NCI-H446 treated with DMSO at 0.1 percent for 48 hours (cell line): ENCODE data around the gene METTL24.
"Not testable (repeated sequence)": the region's sequence is repeated elsewhere in the genome, so short reads cannot be mapped to it uniquely, and the experiment has no call there.

Experiments used
- DNase-seq: peaks from one replicate; lab custom pipeline; 2025; lab: John Stamatoyannopoulos, UW

Gene METTL24

GRCh38 chr6:110315207-110315868, 42.8 kb downstream of the METTL24 start:
- DNase-seq: no peak

DNA sequence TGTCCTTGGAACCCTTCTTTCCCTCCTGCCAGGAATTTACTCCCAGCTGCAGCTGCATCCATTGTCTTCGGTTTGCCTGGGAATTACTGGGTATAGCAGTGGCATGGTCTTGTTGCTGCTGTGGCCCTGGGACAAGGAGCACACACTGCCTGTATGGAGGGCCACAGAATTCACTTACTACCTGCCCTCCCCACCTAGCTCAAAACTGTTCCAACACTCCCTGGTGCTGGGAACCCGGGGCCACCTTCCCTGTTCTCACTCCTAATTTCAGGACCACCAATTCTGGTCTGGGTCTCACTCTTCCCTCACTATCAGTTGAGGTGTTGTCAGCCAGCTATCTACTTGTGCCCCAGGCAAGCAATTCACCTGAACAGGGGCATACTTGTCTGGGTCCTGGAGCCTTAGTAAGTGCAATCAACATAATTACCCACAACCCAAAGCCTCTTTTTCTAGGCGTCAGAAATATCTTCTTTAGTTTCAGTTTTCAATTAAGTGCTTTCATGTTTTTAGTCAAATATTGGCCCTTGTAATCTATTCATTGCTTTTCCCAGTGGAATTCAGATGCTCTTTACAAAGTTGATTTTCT, 47.2 kb downstream of the METTL24 start:
- no peak for DNase-seq

DNA sequence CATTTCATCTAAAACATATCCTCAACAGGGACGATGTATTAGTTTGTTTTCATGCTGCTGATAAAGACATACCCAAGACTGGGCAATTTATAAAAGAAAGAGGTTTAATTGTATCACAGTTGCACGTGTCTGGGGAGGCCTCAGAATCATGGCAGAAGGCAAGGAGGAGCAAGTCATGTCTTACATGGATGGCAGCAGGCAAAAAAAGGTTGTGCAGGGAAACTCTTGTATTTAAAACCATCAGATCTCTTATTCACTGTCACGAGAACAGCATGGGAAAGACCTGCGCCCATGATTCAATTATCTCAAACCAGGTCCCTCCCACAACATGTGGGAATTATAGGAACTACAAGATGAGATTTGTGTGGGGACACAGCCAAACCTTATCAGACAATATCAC, 48.7 kb downstream of the METTL24 start:
- DNase-seq: not testable (repeated sequence)

GRCh38 chr6:110307368-110307767, 50.8 kb downstream of the METTL24 start:
- DNase-seq: no peak

DNA sequence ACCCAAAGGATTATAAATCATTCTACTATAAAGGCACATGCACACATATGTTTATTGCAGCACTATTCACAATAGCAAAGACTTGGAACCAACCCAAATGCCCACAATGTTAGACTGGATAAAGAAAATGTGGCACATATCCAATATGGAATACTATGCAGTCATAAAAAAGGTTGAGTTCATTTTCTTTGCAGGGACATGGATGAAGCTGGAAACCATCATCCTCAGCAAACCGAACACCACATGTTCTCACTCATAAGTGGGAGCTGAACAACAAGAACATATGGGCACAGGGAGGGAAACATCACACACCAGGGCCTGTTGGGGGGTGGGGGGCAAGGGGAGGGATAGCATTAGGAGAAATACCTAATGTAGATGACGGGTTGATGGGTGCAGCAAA, 52.3 kb downstream of the METTL24 start:
- not testable (repeated sequence) for DNase-seq

GRCh38 chr6:110303692-110304091, 54.5 kb downstream of the METTL24 start:
- not testable (repeated sequence) for DNase-seq

DNA sequence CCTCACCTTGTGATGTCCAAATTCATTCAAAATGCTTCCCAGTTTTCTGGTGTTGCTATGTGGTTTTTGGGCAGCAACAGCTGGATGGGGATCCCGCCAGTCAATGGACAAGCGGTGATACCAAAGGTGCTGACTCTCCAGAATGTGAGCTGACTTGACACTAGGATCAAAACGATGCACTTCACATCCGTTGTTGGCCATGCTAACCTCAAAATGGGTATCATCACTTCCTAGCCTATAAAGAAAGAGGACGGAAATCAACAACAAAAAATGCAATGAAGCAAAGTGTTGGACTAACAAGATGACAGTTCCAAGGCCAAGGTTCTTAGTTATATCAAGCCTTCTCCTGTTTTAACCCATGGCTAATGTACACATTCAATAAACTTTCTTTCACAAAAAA, 59.2 kb downstream of the METTL24 start:
- DNase-seq: no peak

GRCh38 chr6:110298411-110298810, 59.7 kb downstream of the METTL24 start:
- no peak for DNase-seq

DNA sequence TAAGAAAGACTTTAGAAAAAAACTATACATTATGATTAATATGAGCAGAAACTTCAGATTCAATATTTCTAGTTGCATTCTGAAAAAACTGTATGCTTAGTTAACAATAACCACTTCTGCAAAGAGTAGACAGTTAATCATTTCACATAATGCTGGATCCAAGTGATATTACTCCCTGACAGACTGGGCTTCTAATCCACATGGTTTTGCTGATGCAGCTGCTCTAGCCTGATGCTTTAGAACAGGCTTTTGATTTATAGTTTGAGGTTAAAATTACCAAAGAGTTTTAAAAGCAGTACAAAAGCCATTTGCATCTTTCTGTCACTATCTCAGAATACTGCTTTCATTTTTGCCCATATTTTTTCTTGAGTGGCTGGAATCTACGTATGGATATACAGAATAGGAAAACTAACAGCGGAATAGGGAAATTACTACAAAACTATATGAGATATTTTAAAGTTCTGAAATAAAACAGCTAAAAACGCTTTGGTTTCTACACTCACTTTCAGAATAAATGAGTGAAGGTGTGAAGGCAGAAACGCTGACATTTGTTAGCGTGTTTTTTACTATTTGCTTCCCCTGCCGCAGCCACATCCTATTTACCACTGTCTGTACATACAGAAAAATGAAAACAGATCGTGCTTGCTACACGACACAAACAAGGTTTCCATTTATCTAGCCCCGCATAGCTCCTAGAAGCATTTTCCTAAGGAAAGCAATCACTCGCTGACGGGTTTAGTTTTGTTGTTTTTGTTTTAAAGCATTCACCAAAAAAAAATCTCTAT, 61.7 kb downstream of the METTL24 start:
- no peak for DNase-seq

- DNase-seq: no peak
These were observed 62.5 kb downstream of the METTL24 start for GRCh38 chr6:110295451-110296165.

DNA sequence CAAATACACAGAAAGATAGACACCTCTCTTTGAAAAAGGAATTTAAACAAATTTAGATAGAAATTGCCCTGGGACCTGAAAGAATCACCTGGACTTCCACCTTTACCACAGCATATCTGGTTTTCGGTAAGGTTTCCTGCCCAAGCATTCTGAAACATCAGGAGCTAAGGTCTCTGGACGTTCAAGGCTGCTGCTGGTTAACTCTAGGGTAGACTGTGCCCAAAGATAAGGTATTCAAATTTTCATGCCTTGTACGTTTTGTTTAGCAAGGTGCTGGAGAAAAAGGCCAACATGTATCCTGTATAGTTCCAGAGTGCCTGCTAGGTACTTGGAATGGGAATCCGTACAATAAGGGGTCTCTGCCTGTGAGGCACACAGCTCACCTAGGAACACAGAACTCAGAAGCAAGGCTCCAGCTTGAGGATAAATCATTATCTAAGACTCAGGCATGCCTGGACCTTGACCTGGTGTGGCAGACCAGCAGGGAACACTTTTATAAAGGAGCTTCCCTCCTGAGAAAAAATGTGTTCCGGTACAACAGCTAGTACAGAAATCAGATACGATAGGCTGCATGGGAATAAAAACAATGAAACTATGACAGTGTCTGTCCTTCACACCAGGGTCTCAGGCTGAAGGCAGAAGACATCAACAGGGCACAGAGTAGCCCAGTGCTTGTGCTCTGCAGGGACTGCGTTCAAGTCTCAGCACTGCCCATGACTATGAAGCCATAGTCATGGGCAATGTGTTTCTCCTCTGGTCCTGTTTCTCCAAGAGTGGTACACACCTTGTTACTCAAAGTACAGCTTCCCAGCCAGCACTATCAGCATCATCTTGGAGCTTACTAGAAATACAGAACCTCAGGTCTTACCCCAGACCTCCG, 70.4 kb downstream of the METTL24 start:
- DNase-seq: no peak

GRCh38 chr6:110285306-110286060, 72.7 kb downstream of the METTL24 start:
- no peak for DNase-seq

- DNase-seq: no peak
These were observed 73.3 kb downstream of the METTL24 start for GRCh38 chr6:110284855-110285254.

GRCh38 chr6:110283657-110284056, 74.5 kb downstream of the METTL24 start:
- no peak for DNase-seq

- DNase-seq: no peak
These were observed 75.7 kb downstream of the METTL24 start for GRCh38 chr6:110282412-110282811.

GRCh38 chr6:110277100-110277665, 81.0 kb downstream of the METTL24 start:
- no peak for DNase-seq

- DNase-seq: not testable (repeated sequence)
These were observed 85.4 kb downstream of the METTL24 start for GRCh38 chr6:110272781-110273180.

- no peak for DNase-seq
These were observed 86.5 kb downstream of the METTL24 start for GRCh38 chr6:110271732-110272022.

DNA sequence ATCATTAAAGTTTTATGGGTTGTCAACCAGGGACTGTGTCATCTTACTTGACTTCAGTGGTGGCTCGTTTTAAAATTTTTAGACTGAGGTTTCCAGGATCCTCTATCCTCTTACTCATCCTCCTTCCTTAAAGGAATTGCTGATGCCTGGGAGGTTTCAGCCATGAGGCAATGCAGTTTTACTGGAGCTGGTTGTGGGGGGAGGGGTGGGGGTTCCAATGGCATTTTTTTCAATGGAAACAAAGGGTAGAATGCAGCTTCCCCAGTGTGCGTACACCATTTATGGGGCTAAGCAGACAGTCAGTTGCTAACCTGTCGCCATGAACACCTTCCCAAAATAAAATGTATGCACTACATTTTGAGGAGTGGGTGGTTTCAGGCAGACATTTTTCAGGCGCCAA, 88.0 kb downstream of the METTL24 start:
- DNase-seq: no peak

DNA sequence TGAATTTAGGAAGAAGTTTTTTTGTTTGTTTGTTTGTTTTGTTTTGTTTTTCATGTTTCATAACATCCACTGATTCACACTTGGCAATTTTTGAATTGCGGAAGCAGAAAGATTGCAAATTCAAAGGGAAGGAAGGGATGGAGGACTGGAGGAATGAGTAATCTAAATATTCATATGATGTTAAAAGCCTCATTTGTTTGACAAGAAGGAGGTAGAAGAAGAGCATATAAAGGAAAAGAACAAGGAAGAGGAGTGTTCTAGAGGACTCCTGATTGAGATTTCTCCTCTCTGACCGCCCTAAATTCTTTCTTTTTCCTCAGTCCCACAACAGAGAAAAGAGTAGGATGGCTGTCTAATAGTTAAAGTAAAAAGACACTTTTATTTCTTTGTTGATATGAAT, 88.5 kb downstream of the METTL24 start:
- no peak for DNase-seq

- DNase-seq: no peak
These were observed 91.2 kb downstream of the METTL24 start for GRCh38 chr6:110266996-110267395.
